Skin of body (tissue), 2 donors: ENCODE results near the gene ADD1. TPM values are rescaled to one million over a fixed set of nuclear protein-coding genes. Genes with fewer than 3 reads are reported as not detected.

ENCODE experiments used
- DNase-seq: peaks from one replicate; lab custom pipeline; 2025; lab: John Stamatoyannopoulos, UW
- total RNA-seq: library from RNA; depleted of rRNA; stranded (reverse); fragments of >200 nt; gene quantifications from one replicate; pipeline ENCODE4 v1.2.3, GENCODE V29; 2014

Gene ADD1
- total RNA-seq, 1 donor from 2014 or later, result 159 TPM

- no peak for DNase-seq
Measured at GRCh38 chr4:2859514-2859913, 15.9 kb downstream of the ADD1 start.

- no peak for DNase-seq
Measured at GRCh38 chr4:2860391-2861348, 17.0 kb downstream of the ADD1 start.

- DNase-seq, result peak; percentile 17
Measured at GRCh38 chr4:2861631-2862436, 18.2 kb downstream of the ADD1 start.

- DNase-seq, result no peak
Measured at GRCh38 chr4:2862528-2862927, 18.9 kb downstream of the ADD1 start.

- DNase-seq, result no peak
Measured at GRCh38 chr4:2863649-2864048, 20.0 kb downstream of the ADD1 start.

GRCh38 chr4:2865196-2865780 is 21.6 kb downstream of the ADD1 start:
- DNase-seq, result no peak

- no peak for DNase-seq
Measured at GRCh38 chr4:2866160-2866861, 22.7 kb downstream of the ADD1 start.

- DNase-seq, result no peak
Measured at GRCh38 chr4:2866891-2867290, 23.2 kb downstream of the ADD1 start.

- DNase-seq, result peak; percentile 38
Measured at GRCh38 chr4:2867758-2868491, 24.3 kb downstream of the ADD1 start.

- DNase-seq, result no peak
Measured at GRCh38 chr4:2868877-2869487, 25.3 kb downstream of the ADD1 start.

- DNase-seq, result no peak
Measured at GRCh38 chr4:2869659-2870058, 26.0 kb downstream of the ADD1 start.

- DNase-seq, result no peak
Measured at GRCh38 chr4:2870082-2870481, 26.4 kb downstream of the ADD1 start.

GRCh38 chr4:2871466-2871865 is 27.8 kb downstream of the ADD1 start:
- no peak for DNase-seq

GRCh38 chr4:2871911-2872310 is 28.3 kb downstream of the ADD1 start:
- DNase-seq, result no peak

GRCh38 chr4:2873329-2873728 is 29.7 kb downstream of the ADD1 start:
- no peak for DNase-seq

- no peak for DNase-seq
Measured at GRCh38 chr4:2874861-2875260, 31.2 kb downstream of the ADD1 start.

GRCh38 chr4:2875556-2875955 is 31.9 kb downstream of the ADD1 start:
- no peak for DNase-seq

- no peak for DNase-seq
Measured at GRCh38 chr4:2878346-2878745, 34.7 kb downstream of the ADD1 start.

GRCh38 chr4:2879026-2879425 is 35.4 kb downstream of the ADD1 start:
- no peak for DNase-seq

- DNase-seq, result no peak
Measured at GRCh38 chr4:2881431-2881830, 37.8 kb downstream of the ADD1 start.
